Thyroid gland (tissue), 4 donors: Measurements from ENCODE around the gene ANKRD37. TPM values are rescaled to one million over a fixed set of nuclear protein-coding genes. Genes with fewer than 3 reads are reported as not detected.

Source experiments
- DNase-seq, 2 donors: peaks; one replicate each; pipeline ENCODE4 v3.0.0-alpha.2; 2019
- H3K27ac ChIP-seq, 3 donors: fragments of 200-600 bp; sonication (generic); 1 replicate in 2 of 3; 2 replicates in 1 of 3; pipeline ENCODE4 v1.5.1; 2016 to 2019; ENCODE audit warnings: mild to moderate bottlenecking in 1 of 3, moderate library complexity in 1 of 3
- H3K27me3 ChIP-seq: fragments of 200-600 bp; sonication (generic); one replicate; pipeline ENCODE4 v1.5.1; 2019
- H3K36me3 ChIP-seq, 2 donors: fragments of 200-600 bp; sonication (generic); one replicate each; pipeline ENCODE4 v1.5.1; 2016 to 2019
- H3K4me1 ChIP-seq, 2 donors: fragments of 200-600 bp; sonication (generic); one replicate each; pipeline ENCODE4 v1.5.1; 2017 to 2019
- H3K4me3 ChIP-seq, 3 donors: fragments of 200-600 bp; sonication (generic); replicated peaks in 1 of 3; 1 replicate in 2 of 3; 2 replicates in 1 of 3; pipeline ENCODE4 v1.5.1; 2016; ENCODE audit warnings: mild to moderate bottlenecking in 1 of 3
- H3K9me3 ChIP-seq: fragments of 200-600 bp; sonication (generic); one replicate; pipeline ENCODE4 v1.5.1; 2017
- POLR2A ChIP-seq, 2 donors: fragments of 450-650 bp; IDR thresholded peaks; one replicate each; pipeline ENCODE4 v1.6.1; 2017; ENCODE audit warnings: antibody characterized with exemption in 2 of 2, mild to moderate bottlenecking in 2 of 2, moderate library complexity in 1 of 2
- WGBS, 2 donors: methylation state at CpG; one replicate each; pipeline ENCODE4 v1.1.5; 2017; 5-methylcytosine and 5-hydroxymethylcytosine counted together
- intact Hi-C: fragments of 100-400 bp; cut with DNase I; formaldehyde crosslinking; loops from one replicate; pipeline ENCODE4 v1.15.1; 2023
- total RNA-seq, 4 donors: library from RNA; depleted of rRNA; stranded (reverse); fragments of >200 nt; gene quantifications; one replicate each; pipeline ENCODE4 v1.2.3, GENCODE V29; 2016
- TF ChIP-seq, protein P1 (sequence below), 6 experiments: fragments of 200-600 bp in 3 of 6; fragments of 450-650 bp in 3 of 6; sonication (generic) in 3 of 6; IDR thresholded peaks; one replicate each; pipeline ENCODE4 v1.5.1; 2016 to 2019; ENCODE audit warnings: antibody characterized with exemption in 6 of 6, mild to moderate bottlenecking in 2 of 6, inconsistent platforms in 1 of 6, moderate library complexity in 1 of 6

ANKRD37 gene
- total RNA-seq, 4 donors from 2014 or later: 3.8 to 17.1 (median 9.8) TPM

DNA sequence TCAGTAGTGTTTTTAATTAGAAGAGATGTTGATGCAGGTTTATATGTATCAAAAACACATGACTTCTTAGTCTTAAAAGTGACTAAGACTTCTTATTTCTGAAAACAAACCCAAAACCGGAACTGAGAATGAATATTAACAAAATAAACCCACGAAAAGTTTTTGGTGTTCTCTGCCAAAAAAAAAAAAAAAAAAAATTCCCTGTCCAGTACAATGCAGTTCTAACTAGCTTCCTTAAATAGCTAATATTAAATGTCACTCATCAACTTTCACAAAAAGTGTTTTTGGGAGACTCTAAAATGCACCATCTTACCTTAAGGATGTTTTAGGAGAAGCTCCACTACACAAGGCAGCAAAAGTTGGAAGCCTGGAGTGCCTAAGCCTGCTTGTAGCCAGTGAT is 2.0 kb downstream of the ANKRD37 start:
- intact Hi-C loops: loop anchor here (5.0 kb wide), 1 partner anchor 186 kb away; no protein-coding TSS in a partner anchor
- Histone ChIP-seq H3K9me3 (no peaks in the 10 kb centered on the region), H3K27ac (no peak overlapping the region), H3K36me3 (peaks cover 13 to 16% of the 10 kb centered on the region in 2 donors), H3K4me3 (no peak overlapping the region), H3K27me3 (no peaks in the 10 kb centered on the region), H3K4me1 (peaks cover 12 to 15% of the 10 kb centered on the region in 2 donors)
- TF ChIP-seq, protein P1, sequence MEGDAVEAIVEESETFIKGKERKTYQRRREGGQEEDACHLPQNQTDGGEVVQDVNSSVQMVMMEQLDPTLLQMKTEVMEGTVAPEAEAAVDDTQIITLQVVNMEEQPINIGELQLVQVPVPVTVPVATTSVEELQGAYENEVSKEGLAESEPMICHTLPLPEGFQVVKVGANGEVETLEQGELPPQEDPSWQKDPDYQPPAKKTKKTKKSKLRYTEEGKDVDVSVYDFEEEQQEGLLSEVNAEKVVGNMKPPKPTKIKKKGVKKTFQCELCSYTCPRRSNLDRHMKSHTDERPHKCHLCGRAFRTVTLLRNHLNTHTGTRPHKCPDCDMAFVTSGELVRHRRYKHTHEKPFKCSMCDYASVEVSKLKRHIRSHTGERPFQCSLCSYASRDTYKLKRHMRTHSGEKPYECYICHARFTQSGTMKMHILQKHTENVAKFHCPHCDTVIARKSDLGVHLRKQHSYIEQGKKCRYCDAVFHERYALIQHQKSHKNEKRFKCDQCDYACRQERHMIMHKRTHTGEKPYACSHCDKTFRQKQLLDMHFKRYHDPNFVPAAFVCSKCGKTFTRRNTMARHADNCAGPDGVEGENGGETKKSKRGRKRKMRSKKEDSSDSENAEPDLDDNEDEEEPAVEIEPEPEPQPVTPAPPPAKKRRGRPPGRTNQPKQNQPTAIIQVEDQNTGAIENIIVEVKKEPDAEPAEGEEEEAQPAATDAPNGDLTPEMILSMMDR (IDR thresholded peaks at IDR 0.05): no peak
- TF ChIP-seq POLR2A (IDR thresholded peaks at IDR 0.05): no peak
- no peak for DNase-seq
- WGBS, 2 donors: 18 to 23% methylated on average over 2 of the region's 2 CpGs

DNA sequence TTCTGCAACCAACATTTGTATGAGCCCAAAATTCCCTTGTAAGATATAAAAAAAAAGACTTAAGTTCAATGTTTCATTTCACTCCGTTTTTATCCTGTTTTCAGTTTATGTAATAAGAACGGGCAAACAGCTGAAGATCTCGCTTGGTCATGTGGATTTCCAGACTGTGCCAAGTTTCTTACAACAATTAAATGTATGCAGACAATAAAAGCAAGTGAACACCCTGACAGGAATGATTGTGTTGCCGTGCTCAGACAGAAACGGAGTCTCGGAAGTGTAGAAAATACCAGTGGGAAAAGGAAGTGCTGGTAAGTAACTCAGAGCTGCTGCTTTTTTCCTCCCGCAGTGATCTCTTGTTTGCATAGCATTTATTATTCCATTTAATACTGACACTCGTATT is 2.8 kb downstream of the ANKRD37 start:
- no peak overlapping the region for H3K27ac ChIP-seq
- peaks cover 12 to 15% of the 10 kb centered on the region in 2 donors for H3K4me1 ChIP-seq
- 85% methylated on average over 8 of the region's 8 CpGs for WGBS, 2 donors
- no peak for DNase-seq
- no peaks in the 10 kb centered on the region for H3K27me3 ChIP-seq
- intact Hi-C loops: loop anchor here (5.0 kb wide), 1 partner anchor 187 kb away; no protein-coding TSS in a partner anchor
- peaks cover 15 to 16% of the 10 kb centered on the region in 2 donors for H3K36me3 ChIP-seq
- no peaks in the 10 kb centered on the region for H3K9me3 ChIP-seq
- TF ChIP-seq, protein P1 (IDR thresholded peaks at IDR 0.05): no peak
- TF ChIP-seq POLR2A (IDR thresholded peaks at IDR 0.05): no peak
- no peak overlapping the region for H3K4me3 ChIP-seq

DNA sequence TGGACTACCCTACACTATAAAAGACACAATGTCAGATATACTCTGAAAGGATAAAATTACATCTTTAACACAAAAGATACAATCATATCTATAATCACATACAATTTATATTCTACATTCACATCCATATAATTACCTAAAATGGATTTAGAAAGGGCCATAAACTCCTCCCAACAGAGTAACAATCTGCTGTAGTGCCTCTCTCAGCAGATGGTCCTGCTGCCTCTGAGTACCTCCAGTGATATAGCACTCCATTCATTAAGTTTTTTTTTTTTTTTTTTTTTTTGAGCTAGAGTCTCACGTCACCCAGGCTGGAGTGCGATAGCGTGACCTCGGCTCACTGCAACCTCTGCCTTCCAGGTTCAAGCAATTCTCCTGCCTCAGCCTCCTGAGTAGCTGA is 7.4 kb downstream of the ANKRD37 start:
- Histone ChIP-seq H3K27me3 (no peaks in the 10 kb centered on the region), H3K4me1 (no peaks in the 10 kb centered on the region), H3K27ac (no peak overlapping the region), H3K36me3 (peaks cover 15 to 29% of the 10 kb centered on the region in 2 donors), H3K4me3 (no peak overlapping the region), H3K9me3 (no peaks in the 10 kb centered on the region)
- intact Hi-C loops: no loop called here
- TF ChIP-seq, protein P1 (IDR thresholded peaks at IDR 0.05): no peak
- TF ChIP-seq POLR2A (IDR thresholded peaks at IDR 0.05): no peak
- WGBS, 2 donors: 98 to 99% methylated on average over 4 of the region's 4 CpGs
- no peak for DNase-seq

DNA sequence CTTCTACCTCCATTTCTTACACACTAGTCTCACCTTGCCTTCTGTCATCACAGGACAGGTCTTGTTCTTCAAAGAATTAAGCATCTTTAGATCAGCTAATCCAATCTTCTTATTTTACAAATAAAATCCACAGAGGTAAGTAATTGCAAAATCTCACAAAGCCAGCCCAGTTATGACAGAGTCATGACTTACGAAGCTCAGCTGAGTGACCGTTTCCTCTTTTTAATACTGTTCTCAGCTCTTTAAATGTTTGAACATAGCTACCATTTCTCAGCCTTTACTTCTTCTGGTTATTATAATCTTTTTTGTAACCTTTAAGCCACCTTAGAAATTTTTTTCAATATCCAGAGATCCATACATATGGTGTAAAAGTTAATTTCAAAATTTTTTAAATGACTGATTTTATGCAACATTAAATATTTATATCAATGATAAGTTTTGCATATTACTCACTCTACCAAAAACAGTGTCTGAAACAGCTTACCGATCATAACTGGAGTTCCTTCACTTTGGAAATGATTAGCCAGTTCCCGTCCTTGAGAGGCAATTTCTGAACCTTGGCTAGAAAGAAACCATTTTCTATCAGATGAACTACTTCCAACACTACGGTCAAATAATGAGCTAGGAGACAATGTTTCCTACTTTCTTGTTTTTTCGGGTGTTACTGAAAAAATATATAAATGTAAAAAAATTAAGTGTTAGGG is 8.8 kb downstream of the ANKRD37 start:
- WGBS, 2 donors: 93 to 95% methylated on average over 6 of the region's 6 CpGs
- H3K9me3 ChIP-seq: no peaks in the 10 kb centered on the region
- no peak overlapping the region for H3K4me3 ChIP-seq
- intact Hi-C loops: no loop called here
- no peak for DNase-seq
- H3K27me3 ChIP-seq: no peaks in the 10 kb centered on the region
- H3K36me3 ChIP-seq: peaks cover 12 to 23% of the 10 kb centered on the region in 2 donors
- H3K4me1 ChIP-seq: no peaks in the 10 kb centered on the region
- no peak overlapping the region for H3K27ac ChIP-seq
- TF ChIP-seq, protein P1 (IDR thresholded peaks at IDR 0.05): no peak
- TF ChIP-seq POLR2A (IDR thresholded peaks at IDR 0.05): no peak

DNA sequence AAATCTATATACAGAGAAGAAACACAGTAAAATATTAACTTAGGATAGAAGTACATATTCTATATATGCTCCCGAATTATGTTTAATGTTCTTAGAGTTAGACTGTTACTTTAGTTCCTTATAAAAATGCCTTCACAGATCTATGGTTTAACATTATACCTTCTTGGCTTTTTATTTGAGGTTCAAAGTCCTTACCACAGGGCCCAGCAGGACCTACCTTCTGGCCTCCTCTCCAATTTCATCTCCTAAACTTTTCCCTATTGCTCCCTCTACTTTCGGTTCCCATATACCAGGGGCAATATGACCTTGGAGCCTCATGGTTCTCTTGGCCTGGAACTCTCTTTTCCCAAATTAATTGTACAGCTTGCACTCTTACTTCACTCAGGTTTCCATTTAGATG is 11.8 kb downstream of the ANKRD37 start:
- H3K36me3 ChIP-seq: peaks cover 4 to 20% of the 10 kb centered on the region in 2 donors
- no peak overlapping the region for H3K27ac ChIP-seq
- no peak overlapping the region for H3K4me3 ChIP-seq
- peaks cover 5 to 10% of the 10 kb centered on the region in 2 donors for H3K4me1 ChIP-seq
- no peak for DNase-seq
- no peaks in the 10 kb centered on the region for H3K27me3 ChIP-seq
- H3K9me3 ChIP-seq: no peaks in the 10 kb centered on the region
- intact Hi-C loops: no loop called here
- 95 to 96% methylated on average over 2 of the region's 2 CpGs for WGBS, 2 donors
- TF ChIP-seq POLR2A (IDR thresholded peaks at IDR 0.05): no peak
- TF ChIP-seq, protein P1 (IDR thresholded peaks at IDR 0.05): no peak
